Psoas muscle (tissue), 8 donors: ENCODE results near the gene MBP. TPM values are rescaled to one million over a fixed set of nuclear protein-coding genes. Genes with fewer than 3 reads are reported as not detected.

Source experiments
- ATAC-seq, 4 donors: fragments of 200-7000 bp; cut with Tn5 transposase; one replicate each; pipeline ENCODE4 v1.9.1; 2020; ENCODE audit warnings: moderate library complexity in 3 of 4, mild to moderate bottlenecking in 2 of 4
- DNase-seq, 2 donors: peaks; one replicate each; pipeline ENCODE4 v3.0.0-alpha.2; 2020
- H3K27ac ChIP-seq: fragments of 200-600 bp; one replicate; pipeline ENCODE4 v1.8.0; 2022
- H3K27me3 ChIP-seq, 3 donors: fragments of 200-600 bp in 1 of 3; one replicate each; pipeline versions ENCODE4 v1.6.1 to v1.8.0; 2013 to 2022; ENCODE audit warnings: low read length in 2 of 3, mild to moderate bottlenecking in 2 of 3, moderate library complexity in 1 of 3; ENCODE audit not compliant: insufficient read depth in 3 of 3
- H3K36me3 ChIP-seq, 2 donors: fragments of 200-600 bp in 1 of 2; one replicate each; pipeline versions ENCODE4 v1.6.1 to v1.8.0; 2013 to 2022; ENCODE audit warnings: low read depth in 1 of 2, mild to moderate bottlenecking in 1 of 2, moderate library complexity in 1 of 2; ENCODE audit not compliant: insufficient read depth in 1 of 2
- H3K4me1 ChIP-seq: fragments of 200-600 bp; one replicate; pipeline ENCODE4 v1.8.0; 2022
- H3K4me3 ChIP-seq: fragments of 200-600 bp; one replicate; pipeline ENCODE4 v1.8.0; 2022; ENCODE audit warnings: mild to moderate bottlenecking
- H3K9me3 ChIP-seq: fragments of 200-600 bp; one replicate; pipeline ENCODE4 v1.8.0; 2022
- WGBS, 3 donors: extraction: QIAGEN DNeasy Blood & Tissue Kit; methylation state at CpG; one replicate each; pipeline versions ENCODE4 v1.1.6 to v1.1.7; 2013; 5-methylcytosine and 5-hydroxymethylcytosine counted together
- intact Hi-C, 2 donors: fragments of 100-400 bp; cut with DNase I; formaldehyde crosslinking; loops; one replicate each; pipeline versions ENCODE4 v1.11.0 to v1.14.2; 2022
- long read RNA-seq, 2 donors: library from polyadenylated mRNA; unstranded; transcript quantifications; one replicate each; pipeline ENCODE4 v2.0.0, GENCODE V29; 2021
- polyA plus RNA-seq, 3 donors: library from polyadenylated mRNA; stranded (reverse); fragments of 200-250 nt; gene quantifications; one replicate each; pipeline ENCODE4 v1.2.3, GENCODE V29; 2013
- total RNA-seq, 4 donors: library from RNA; stranded (reverse); fragmentation: NEBNext Ultra II Directional in 2 of 4; extraction: Animal tissue kit (Norgen Biotek cat#: 25700) in 2 of 4; gene quantifications; one replicate each; pipeline versions ENCODE4 v1.2.1 to v1.2.4, GENCODE V29; 2021 to 2023
- TF ChIP-seq, protein P1 (sequence below): fragments of 200-600 bp; IDR thresholded peaks from one replicate; pipeline ENCODE4 v1.8.0; 2022; ENCODE audit warnings: antibody characterized with exemption
- donor health status: healthy with polysubstance abuse.
- donor health status: DM: no; HTN: no; CAD: no; lungs with moderate emphysema.
- donor health status: Bipolar disorder and iron deficiency.
- donor health status: healthy.
- donor health status: DM: yes; HTN: yes; CAD: no.
- donor health status: DM: no; HTN: no; CAD: no.
- donor health status: DM: no; HTN: no; CAD: no.
- donor health status: DM: yes; HTN: yes; CAD: no.

MBP gene
- 10 to 100 TPM; 51.6 to 88.2 (median 78.6) TPM for total RNA-seq
- 10 to 100 TPM; 16.4 to 43.9 (median 40.8) TPM for polyA plus RNA-seq
- long read RNA-seq, donor 1, full-length matches to known transcripts: 24 of 53 reads
- long read RNA-seq, donor 1, partial matches to known transcripts: 3 of 53 reads
- long read RNA-seq, donor 1, other reads (novel, unspliced or antisense): 26 of 53 reads
- long read RNA-seq, donor 2, full-length matches to known transcripts: 33 of 75 reads
- long read RNA-seq, donor 2, partial matches to known transcripts: 1 of 75 reads
- long read RNA-seq, donor 2, other reads (novel, unspliced or antisense): 41 of 75 reads

GRCh38 chr18:77132369-77133050 is at the start of gene MBP:
Gene MBP, minus strand, starts transcription at chr18:77132783. Its CDS starts 27,522 bp downstream, at chr18:77105261.
- DNase-seq: peak; percentile 60 to 81
- H3K4me3 ChIP-seq: peak within 1 kb of the TSS; percentile 89
- H3K36me3 ChIP-seq: no peaks in the 10 kb centered on the region
- peaks cover 34% of the 10 kb centered on the region for H3K4me1 ChIP-seq
- TF ChIP-seq, protein P1, sequence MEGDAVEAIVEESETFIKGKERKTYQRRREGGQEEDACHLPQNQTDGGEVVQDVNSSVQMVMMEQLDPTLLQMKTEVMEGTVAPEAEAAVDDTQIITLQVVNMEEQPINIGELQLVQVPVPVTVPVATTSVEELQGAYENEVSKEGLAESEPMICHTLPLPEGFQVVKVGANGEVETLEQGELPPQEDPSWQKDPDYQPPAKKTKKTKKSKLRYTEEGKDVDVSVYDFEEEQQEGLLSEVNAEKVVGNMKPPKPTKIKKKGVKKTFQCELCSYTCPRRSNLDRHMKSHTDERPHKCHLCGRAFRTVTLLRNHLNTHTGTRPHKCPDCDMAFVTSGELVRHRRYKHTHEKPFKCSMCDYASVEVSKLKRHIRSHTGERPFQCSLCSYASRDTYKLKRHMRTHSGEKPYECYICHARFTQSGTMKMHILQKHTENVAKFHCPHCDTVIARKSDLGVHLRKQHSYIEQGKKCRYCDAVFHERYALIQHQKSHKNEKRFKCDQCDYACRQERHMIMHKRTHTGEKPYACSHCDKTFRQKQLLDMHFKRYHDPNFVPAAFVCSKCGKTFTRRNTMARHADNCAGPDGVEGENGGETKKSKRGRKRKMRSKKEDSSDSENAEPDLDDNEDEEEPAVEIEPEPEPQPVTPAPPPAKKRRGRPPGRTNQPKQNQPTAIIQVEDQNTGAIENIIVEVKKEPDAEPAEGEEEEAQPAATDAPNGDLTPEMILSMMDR: no peak
- WGBS, 3 donors: 0 to 1% (median 1%) methylated on average over 37 to 88 of the region's 88 CpGs
- no peaks in the 10 kb centered on the region for H3K9me3 ChIP-seq
- H3K27ac ChIP-seq: peak within 1 kb of the TSS; percentile 95
- intact Hi-C loops: loop anchor here (5.0 to 10.0 kb wide), 5 partner anchors 35 to 128 kb away; no protein-coding TSS in a partner anchor
- ATAC-seq: peak; percentile 28 to 66 (median 52)
- no peaks in the 10 kb centered on the region for H3K27me3 ChIP-seq

DNA sequence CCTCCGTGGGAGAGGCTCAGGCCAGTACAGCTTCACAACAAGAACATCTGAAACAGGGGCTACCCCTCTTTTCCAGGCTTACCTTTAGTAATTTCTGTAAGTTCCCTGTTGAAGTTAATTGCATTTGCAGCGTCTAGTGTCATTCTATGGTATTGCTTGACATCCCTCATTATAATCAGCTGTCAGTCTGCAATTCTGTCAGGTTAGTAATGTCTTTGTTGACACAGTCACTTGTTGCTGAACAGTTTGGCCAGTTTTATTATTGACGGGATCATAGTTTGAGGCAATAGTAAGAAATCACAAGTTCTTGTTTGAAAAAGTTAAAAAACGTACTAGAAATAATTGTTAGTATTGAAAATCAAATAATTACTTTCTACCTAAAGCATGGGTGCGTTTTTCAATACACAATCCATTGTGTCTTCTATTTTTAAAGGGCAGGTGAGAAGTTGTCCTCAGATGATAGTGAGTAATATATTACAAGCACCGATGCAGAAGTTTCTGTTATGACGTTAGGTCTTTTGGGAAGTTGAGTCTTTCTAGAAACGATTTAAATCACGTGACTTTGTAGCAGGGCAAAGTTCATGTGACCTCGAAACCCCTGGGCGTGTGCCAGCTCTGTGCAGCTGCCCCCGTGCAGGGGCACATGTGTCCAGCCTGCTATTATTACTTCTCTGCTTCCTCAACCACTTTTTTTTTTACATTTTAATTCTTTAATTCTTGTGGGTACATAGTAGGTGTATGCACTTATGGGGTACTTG is 49.5 kb upstream of the MBP start:
- H3K36me3 ChIP-seq: no peaks in the 10 kb centered on the region
- TF ChIP-seq, protein P1: no peak
- ATAC-seq (no peak), DNase-seq (no peak)
- H3K4me1 ChIP-seq: no peaks in the 10 kb centered on the region
- WGBS, 3 donors: 68 to 70% (median 69%) methylated on average over 12 of the region's 12 CpGs
- H3K4me3 ChIP-seq: no peak overlapping the region
- H3K9me3 ChIP-seq: no peaks in the 10 kb centered on the region
- no peaks in the 10 kb centered on the region for H3K27me3 ChIP-seq
- intact Hi-C loops: no loop called here
- no peak overlapping the region for H3K27ac ChIP-seq

GRCh38 chr18:77178559-77178958 is 46.0 kb upstream of the MBP start:
- TF ChIP-seq, protein P1: no peak
- 65 to 72% (median 66%) methylated on average over 7 of the region's 7 CpGs for WGBS, 3 donors
- no peaks in the 10 kb centered on the region for H3K36me3 ChIP-seq
- H3K4me3 ChIP-seq: no peak overlapping the region
- H3K27me3 ChIP-seq: no peaks in the 10 kb centered on the region
- H3K4me1 ChIP-seq: no peaks in the 10 kb centered on the region
- ATAC-seq (no peak), DNase-seq (no peak)
- no peaks in the 10 kb centered on the region for H3K9me3 ChIP-seq
- intact Hi-C loops: no loop called here
- no peak overlapping the region for H3K27ac ChIP-seq

- no peaks in the 10 kb centered on the region for H3K36me3 ChIP-seq
- no peak for DNase-seq
- 77 to 95% (median 77%) methylated on average over 1 of the region's 1 CpG for WGBS, 3 donors
- intact Hi-C loops: no loop called here
- H3K9me3 ChIP-seq: no peaks in the 10 kb centered on the region
- TF ChIP-seq, protein P1: no peak
- H3K27me3 ChIP-seq: no peaks in the 10 kb centered on the region
- H3K4me1 ChIP-seq: no peaks in the 10 kb centered on the region
- no peak overlapping the region for H3K27ac ChIP-seq
- no peak overlapping the region for H3K4me3 ChIP-seq
- no peak for ATAC-seq
Observed at GRCh38 chr18:77177009-77177408, 44.4 kb upstream of the MBP start.
